OCI-LY1 (cell line): ENCODE data around the gene CTNND2.

Experiments used
- EZH2 ChIP-seq: fragments of 200-600 bp; sonication (generic), shearing (Covaris generic); IDR thresholded peaks from 2 replicates; pipeline ENCODE4 v1.8.0; 2017; ENCODE audit warnings: borderline replicate concordance, mixed run types, mild to moderate bottlenecking, antibody characterized with exemption, low read length, moderate library complexity, mixed read lengths
- TF ChIP-seq, protein P1 (sequence below): fragments of 200-600 bp; sonication (generic), shearing (Covaris generic); IDR thresholded peaks from 2 replicates; pipeline ENCODE4 v1.5.1; 2017; ENCODE audit warnings: mild to moderate bottlenecking, antibody characterized with exemption, low read length, moderate library complexity, mixed read lengths

DNA sequence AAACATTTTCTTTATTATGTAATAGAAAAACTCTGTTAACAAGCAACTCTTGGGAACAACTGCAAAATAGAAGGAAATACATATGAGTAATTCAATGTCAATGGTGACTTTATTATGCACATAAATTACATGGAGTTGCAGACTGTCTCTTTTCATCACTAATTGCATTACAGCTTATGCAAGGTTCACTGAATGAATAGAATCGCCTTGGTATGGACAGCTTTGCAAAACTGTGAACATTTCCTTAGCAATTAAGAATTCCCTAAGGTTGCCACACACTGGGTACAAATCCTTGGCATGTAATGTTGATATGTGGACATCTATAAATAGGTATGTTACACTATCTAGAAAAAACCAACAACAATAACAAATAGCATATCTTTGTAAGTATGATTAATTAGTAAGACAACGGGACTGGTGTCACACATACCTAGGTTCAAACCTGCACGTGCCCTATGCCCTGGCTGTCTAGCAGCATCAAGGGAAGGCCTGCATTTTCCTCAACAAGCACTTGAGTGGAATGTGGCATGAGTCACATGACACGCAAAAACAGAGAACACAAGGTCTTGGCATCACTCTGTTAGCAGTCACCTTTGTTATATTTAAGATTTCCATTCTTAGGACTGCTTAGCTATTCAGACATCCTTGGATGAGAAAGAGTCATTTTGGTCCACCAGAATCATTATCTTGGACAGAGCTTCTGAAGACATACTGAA lies 263.9 kb downstream of the CTNND2 start:
- TF ChIP-seq, protein P1, sequence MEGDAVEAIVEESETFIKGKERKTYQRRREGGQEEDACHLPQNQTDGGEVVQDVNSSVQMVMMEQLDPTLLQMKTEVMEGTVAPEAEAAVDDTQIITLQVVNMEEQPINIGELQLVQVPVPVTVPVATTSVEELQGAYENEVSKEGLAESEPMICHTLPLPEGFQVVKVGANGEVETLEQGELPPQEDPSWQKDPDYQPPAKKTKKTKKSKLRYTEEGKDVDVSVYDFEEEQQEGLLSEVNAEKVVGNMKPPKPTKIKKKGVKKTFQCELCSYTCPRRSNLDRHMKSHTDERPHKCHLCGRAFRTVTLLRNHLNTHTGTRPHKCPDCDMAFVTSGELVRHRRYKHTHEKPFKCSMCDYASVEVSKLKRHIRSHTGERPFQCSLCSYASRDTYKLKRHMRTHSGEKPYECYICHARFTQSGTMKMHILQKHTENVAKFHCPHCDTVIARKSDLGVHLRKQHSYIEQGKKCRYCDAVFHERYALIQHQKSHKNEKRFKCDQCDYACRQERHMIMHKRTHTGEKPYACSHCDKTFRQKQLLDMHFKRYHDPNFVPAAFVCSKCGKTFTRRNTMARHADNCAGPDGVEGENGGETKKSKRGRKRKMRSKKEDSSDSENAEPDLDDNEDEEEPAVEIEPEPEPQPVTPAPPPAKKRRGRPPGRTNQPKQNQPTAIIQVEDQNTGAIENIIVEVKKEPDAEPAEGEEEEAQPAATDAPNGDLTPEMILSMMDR = no peak
- TF ChIP-seq EZH2 = no peak
